ENCODE results near the gene ZEB2.

Gene ZEB2

DNA sequence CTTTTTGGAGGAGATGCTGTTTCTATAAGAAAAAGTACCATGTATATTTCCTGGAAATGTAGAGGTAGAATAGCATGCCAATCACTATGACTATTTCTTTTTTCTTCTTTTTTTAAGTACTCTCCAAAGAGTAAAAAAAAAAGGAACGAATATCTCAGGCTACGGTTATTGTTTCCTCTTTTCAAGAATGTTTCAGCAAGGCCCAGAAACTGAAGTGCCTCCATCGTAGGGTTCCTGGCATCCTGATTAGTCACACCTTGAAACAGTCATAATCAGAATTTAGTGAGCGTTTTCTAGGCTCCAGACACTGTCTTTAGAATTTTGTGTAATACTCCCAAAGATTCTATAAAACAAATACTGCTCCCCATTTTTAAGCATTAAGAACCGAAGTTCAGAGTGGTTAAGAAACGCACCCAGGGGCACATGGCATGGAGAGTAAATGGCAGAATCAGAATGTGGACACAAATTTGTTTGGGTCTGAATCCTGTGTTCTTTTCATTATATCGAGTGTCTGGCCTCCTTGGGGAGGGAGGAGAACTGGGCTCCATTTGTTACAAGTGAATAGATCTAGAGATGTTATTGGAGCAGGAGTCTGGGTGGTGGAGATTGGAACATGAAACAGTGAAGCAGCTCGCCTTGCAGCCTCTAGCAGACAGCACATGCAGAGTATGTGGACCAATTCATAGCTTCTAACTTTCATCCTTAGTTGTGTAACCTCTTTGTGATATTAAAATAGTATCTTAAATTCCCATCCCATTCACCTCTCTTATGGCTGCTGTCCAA, 26.7 kb downstream of the ZEB2 start:
- no peak for DNase-seq

GRCh38 chr2:144490857-144491256, 29.1 kb downstream of the ZEB2 start:
- DNase-seq = no peak

DNA sequence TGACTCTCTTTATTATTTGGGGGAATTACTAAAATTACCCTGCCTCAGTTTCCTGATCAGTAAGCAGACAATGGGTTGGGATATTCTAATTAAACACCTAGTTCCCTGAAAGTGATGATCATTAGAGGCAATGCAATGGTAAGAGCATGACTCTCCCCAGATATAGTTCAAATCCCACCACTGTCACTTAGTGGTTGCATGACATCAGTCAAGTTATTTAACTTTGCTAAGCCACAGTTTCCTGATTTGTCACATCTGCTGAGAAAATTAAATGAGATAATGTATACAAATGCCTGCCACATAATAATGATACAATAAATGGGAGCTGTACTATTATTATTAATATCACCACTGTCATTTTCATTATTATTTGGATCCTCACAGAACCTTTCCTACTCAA, 29.9 kb downstream of the ZEB2 start:
- DNase-seq = no peak

- DNase-seq = no peak
Observed at GRCh38 chr2:144489315-144489916, 30.5 kb downstream of the ZEB2 start.

DNA sequence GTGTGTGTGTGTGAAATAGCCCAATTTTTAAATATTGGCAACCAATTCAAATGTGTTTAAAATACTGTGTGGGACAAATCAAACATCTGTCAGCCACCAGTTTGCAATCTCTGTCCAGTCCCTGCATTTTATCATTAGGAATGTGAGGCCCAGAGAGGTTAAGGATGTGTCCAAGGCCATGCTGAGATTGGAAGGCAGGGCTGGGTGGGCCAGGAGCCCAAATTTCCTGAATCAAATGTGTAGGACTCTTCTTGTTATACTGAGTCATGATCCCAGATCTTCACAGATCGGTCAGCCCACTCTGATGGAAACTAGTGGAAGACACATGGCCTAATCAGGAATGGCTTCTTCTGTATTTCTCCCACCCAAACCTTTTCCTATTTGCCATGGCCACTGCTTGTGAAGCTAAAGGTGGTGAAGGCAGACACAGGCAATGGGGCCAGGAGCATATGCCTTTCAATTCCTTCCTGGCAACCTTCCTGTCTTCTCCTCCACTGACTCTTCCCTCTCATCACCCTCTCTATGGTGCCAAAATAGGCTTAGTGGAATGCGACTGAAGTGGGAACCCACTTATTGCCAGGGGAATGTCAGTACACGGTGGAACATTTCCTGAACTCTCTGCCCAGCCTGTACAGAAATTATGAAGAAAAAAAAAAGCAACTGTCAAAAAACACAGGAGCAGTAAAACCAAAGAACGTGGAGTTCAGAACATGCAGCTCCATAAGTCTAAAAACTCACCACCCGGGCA, 35.5 kb downstream of the ZEB2 start:
- no peak for DNase-seq

DNA sequence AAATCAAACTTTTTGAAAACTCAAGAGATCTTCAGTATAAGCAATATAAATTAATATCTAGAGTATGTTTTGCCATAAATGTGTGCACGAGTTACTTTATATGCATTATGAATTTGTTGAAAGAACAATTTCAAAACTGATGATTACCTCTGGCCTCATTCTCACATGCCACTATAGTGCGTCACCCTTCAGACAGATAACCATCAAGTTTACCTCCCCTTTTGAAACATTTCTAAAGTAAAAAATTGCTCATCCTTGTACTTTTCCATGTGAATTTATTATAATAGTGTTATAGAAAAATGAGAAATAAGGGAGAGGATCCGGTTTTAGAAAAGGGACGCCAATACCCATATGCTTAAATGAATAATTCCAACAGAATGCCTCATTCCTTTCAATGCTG, 38.3 kb downstream of the ZEB2 start:
- DNase-seq = no peak

DNA sequence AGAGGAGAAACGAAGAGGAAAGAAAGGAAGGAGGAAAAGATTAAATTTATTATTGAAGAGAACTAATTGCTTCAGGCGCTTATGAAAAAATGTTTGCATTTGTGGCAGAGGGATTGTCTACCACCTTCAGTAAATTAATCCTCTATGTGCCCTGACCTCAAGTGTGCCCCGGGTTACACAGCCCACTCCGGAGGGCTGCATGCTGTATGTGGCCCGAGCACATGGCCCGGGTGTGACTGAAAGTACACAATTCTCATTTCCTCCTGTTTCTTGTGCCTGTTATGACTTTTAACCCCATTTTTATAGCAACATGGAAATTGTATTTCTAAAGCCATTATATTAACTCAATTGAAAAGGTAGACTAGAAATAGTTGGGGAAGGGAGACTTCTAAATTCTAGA, 38.8 kb downstream of the ZEB2 start:
- no peak for DNase-seq

DNA sequence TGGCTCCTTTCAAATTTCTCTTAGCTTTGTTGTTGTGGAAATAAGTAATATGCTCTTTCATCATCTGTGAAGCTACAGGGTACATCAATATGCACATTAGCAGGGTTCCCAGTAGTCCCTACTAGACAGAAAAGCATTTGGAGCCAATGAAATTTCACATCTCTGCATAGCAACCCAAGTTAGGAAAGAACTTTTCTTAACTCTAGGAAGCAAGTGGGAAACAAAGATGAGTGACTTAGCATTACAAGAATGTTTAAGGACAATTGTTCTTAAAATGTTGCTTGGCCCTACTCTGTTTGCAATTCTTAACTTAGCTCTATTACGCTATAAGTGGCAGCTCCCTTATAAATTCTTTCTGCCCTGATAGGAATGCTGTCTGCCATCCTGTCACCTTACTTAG, 39.6 kb downstream of the ZEB2 start:
- DNase-seq = no peak

GRCh38 chr2:144479659-144480058, 40.3 kb downstream of the ZEB2 start:
- no peak for DNase-seq

GRCh38 chr2:144479138-144479537, 40.8 kb downstream of the ZEB2 start:
- no peak for DNase-seq

DNA sequence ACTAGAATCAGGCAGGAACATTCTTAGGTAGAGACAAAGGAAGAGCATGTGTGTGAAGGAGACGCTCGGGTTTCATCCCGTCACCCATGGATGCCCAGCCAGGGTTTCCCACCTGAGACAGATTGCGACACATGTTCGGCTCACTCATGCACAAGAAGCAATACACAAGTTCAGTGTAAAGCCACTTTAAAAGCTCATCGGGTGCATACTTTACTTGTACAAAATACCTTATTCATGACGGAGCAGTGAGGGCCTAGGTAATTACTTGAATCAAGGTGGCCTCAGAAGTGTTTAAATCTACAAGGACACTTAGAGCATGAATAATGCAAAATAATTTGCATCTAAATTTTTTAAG, 42.0 kb downstream of the ZEB2 start:
- no peak for DNase-seq

GRCh38 chr2:144477281-144477956, 42.5 kb downstream of the ZEB2 start:
- no peak for DNase-seq

DNA sequence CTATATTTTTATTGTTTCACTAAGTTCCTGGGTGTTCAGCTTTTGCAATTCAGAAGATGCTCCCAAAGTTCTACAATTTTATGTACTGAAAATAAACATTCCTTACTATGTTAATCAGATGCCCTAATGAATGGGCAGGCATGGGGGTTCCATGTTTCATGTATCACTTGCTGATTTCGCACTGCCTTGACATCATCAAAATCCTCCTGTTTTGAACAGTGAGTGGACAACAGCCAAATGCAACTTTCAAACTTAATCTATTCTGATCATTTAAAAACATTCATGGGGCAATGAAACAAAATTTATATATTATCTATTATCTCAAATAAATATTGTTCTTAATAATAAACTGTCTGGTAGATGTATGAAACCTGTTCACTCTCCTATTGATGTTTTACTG, 43.2 kb downstream of the ZEB2 start:
- no peak for DNase-seq

GRCh38 chr2:144475569-144476275, 44.2 kb downstream of the ZEB2 start:
- DNase-seq = no peak

DNA sequence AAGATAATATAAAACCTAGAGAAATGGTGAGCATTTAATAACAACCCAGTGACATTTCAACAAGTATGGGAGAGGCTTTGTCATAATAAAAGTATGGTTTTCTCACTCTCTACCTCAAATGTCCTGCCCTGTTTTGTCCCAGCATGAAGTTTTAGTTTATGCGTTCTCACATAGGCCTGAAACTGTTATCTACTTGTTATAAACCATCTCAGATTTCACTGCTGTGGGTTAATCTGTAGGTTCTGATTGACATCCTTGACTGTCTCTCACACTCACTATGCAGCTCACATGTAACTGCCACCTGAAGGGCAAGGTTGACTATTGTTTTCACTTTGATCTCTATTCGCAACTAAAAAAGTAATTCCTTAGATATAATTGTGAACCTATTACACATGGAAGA, 44.9 kb downstream of the ZEB2 start:
- DNase-seq = no peak

GRCh38 chr2:144474017-144474416, 45.9 kb downstream of the ZEB2 start:
- DNase-seq = no peak

DNA sequence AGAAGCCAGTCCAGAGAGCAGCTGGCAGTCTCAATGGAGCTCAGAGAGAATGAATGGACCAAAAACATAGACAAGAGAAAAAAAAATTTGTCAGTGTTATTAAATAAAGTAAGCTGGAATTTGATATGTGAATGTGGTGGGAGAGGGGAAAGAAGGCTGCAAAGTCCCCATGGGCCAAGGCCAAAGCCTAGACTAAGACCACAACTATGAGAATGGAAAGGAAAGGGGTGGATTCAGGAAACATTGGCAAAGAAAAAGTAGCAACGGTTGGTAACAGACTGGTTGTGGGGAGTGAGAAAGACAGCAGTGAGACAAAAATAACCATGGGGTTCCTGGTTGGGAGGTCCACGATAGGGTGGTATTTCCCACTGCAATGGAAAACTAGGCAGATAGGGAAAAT, 47.0 kb downstream of the ZEB2 start:
- no peak for DNase-seq

DNA sequence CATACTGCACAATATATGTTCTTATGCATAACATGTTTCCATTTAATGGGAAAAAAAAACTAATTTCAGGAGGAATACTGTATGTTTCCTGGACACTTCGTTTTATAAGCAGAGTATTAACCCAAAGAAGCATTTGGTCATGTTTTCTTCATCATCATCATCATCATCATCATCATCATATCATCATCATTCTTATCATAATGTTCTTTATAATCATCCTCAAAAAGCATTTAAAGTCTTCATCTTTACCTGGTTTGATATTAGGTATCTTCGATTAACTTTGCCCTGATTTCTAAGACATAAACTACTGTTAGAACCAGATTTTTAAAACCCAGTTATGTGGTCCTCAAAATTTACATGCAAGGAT, 47.9 kb downstream of the ZEB2 start:
- no peak for DNase-seq

DNA sequence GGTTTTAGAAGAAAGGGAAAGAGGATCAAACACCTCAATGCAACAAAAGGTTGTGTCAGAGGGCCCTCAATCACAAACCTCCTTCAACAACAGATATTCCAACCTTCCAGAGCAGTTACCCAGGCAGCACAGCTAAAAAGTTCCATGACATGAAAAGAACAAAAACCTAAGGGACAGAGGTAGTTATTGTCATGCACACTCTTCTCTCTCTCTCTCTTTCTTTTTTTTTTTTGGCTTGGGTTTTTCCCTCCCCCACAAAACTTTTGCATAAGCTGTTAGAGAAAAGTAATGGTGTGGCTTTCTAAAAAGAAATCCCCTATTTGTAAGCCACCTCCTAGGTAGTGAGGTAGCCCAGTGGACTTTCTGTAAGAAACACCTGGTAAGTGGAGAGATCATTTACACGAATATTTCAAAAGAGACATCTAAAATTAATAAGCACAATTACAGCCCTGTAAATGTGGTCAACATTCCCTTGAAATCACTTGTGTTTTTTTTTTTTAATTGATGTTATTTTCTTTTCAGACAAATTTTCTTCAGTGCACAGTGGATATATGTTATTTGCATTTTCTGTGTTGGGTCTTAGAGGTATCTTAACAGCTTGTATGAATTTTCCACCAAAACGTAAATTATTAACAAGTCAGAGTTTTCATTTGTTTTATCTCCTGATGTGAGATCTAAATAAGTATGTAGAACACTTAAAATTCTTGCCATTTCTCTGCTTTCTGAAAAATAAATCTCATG, 48.4 kb downstream of the ZEB2 start:
- DNase-seq = no peak

DNA sequence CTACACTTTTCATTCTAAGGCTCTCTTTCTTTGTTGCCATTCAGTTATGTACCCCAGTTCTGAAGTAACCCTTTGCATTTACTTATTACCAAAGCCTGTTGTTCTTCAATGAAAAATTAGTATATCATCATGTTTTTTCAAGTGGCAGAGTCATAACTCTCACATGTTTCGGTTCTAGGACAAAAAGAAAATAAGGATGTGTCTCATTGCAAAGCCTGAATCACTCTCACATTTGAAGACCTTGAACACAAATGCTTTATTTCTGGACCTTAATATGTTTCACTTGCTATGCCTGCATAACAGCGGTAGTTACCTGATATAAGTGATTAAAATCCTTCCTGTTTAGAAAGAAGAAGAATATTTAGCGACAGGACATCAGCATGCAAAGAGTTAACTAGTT, 49.1 kb downstream of the ZEB2 start:
- DNase-seq = no peak

GRCh38 chr2:144470334-144470733, 49.6 kb downstream of the ZEB2 start:
- DNase-seq = no peak

DNA sequence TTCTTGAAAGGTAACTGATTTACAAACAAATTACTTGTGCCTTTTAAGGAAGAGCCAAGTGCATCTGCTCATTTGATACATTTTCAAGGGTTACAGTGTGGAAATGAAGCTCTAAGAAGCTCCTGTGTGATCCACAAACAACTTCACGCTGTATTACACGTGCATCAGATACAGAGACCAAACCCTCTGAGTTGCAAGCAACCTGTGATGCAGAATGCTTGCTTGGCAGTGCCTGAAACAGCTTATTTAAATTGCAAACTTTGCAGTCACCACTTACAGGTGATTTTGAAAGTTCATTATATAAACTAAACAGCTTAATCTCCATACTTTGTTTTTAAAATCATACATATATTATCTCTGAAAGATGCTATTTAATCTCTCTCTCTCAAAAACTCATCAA, 50.1 kb downstream of the ZEB2 start:
- DNase-seq = no peak

Data from right hindlimb (tissue), 1 donor.